Eye (tissue), 1 donor: ENCODE data around the gene DUSP21.
"Not testable (repeated sequence)": the region's sequence is repeated elsewhere in the genome, so short reads cannot be mapped to it uniquely, and the experiment has no call there.

ENCODE experiments used
- DNase-seq: peaks from one replicate; pipeline ENCODE4 v3.0.0-alpha.2; 2015

DUSP21 gene

GRCh38 chrX:44876767-44877166, 32.9 kb downstream of the DUSP21 start:
- no peak for DNase-seq

GRCh38 chrX:44878780-44879179, 35.0 kb downstream of the DUSP21 start:
- no peak for DNase-seq

- no peak for DNase-seq
Measured at GRCh38 chrX:44881549-44881948, 37.7 kb downstream of the DUSP21 start.

- DNase-seq = no peak
Measured at GRCh38 chrX:44882635-44883034, 38.8 kb downstream of the DUSP21 start.

GRCh38 chrX:44884944-44885343, 41.1 kb downstream of the DUSP21 start:
- no peak for DNase-seq

GRCh38 chrX:44889824-44890223, 46.0 kb downstream of the DUSP21 start:
- no peak for DNase-seq

GRCh38 chrX:44890247-44890646, 46.4 kb downstream of the DUSP21 start:
- DNase-seq = no peak

- DNase-seq = not testable (repeated sequence)
Measured at GRCh38 chrX:44890687-44891086, 46.9 kb downstream of the DUSP21 start.

- DNase-seq = no peak
Measured at GRCh38 chrX:44891642-44892041, 47.8 kb downstream of the DUSP21 start.
